HG03460 (cell line): ENCODE measurements around the gene SP7.
"Not testable (repeated sequence)": the region's sequence is repeated elsewhere in the genome, so short reads cannot be mapped to it uniquely, and the experiment has no call there.

ENCODE experiments used
- ATAC-seq: cut with Tn5 transposase; IDR thresholded peaks from one replicate; pipeline ENCODE4 v1.9.1; 2021; ENCODE audit not compliant: unreplicated experiment

SP7 gene

GRCh38 chr12:53324113-53324778, 11.9 kb downstream of the SP7 start:
- peak; percentile 44 for ATAC-seq

DNA sequence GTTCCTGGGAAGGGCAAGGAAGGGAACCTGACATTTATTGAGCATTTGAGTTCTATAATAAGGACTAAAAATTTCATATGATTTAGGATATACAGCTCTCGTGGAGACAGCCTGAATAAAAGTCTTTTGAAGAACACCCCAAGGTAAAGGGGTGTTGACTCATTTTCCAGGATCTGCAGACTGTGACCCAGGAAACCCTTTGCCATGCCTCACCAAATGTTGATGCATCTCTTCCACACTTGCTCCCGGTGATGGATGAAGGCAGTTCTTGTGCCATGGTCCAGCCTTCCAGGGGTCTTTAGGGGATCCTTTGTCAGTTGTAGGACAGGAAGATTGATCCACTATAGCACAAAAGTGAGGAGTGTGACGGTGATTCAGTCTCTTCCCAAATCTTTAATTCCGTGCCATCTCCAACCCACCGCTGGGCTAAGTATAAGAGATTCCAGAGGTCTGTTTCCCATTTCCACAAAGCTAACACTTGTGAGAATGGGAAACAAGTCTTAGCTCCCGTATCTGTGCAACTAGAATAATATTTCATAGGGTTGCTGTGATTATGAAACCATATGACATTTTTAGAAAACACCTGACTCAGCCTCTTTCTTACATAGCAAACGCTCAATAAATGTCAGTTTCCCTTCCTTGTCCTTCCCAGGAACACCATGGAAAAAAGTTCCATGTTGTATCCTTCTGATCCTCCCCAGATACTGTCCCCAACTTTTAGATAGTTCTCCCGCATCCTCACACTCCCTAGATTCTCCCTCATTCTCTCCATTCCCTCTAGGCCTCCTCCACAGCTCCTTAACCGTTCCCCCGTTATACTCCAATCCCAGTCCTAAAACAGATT, 15.6 kb downstream of the SP7 start:
- no peak for ATAC-seq

DNA sequence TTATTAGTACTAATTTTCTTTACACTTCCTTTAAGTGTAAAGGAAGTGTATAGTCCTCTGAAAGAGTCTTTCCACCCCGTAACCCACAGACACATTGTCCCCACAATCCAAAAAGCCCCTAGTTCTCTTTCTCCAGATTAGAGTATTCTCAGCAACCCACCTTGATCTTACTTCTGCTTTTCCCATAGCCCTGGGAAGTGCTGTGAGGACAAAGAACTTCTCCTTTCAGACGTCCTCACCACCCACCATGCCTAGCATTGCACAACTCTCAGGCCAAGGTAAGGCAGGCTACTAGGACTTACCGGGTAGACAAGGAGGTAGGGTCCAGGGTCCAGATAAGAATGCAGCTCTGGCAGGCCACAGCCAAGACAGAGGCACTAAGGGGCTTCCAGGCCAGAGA, 22.2 kb downstream of the SP7 start:
- ATAC-seq, result no peak

DNA sequence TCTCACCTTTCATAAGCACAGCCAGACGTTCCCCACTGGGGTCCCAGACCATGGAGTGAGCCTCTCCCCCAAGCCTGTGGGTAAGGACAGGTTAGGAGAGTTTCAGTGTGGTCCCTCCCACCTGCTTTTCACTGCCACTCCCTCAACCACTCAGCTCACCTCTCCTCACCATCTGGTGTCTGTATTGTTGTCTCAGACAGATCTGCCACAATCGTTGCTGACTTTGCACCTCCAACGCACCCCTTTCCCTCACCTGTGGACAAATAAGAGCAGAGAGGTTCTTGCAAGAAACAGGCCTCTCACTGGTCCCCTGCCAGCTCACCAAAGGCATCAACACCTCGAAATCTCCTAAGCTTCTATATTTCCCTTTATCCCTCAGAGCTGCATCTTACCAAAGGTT, 27.9 kb downstream of the SP7 start:
- ATAC-seq, result no peak

DNA sequence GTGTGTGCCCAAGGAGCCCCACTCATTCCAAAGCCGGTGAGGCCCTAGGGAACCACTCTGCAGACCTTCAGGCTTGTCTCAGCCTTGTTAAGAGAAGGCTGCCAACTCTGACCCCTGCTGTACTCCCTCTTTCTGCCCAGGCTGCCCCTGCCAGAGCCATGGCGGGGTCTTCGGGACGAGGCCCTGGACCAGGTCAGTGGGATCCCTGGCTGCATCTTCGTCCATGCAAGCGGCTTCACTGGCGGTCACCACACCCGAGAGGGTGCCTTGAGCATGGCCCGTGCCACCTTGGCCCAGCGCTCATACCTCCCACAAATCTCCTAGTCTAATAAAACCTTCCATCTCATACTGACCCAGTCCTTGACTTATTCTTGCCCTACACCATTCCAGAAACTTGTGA, 29.3 kb downstream of the SP7 start:
- ATAC-seq, result no peak

GRCh38 chr12:53302903-53303302, 33.3 kb downstream of the SP7 start:
- ATAC-seq, result no peak

GRCh38 chr12:53300187-53300586, 36.0 kb downstream of the SP7 start:
- ATAC-seq, result no peak

GRCh38 chr12:53299454-53300180, 36.5 kb downstream of the SP7 start, which contains the start of gene MYG1:
Gene MYG1 (plus strand): TSS chr12:53299695. CDS start chr12:53299738, 43 bp downstream.
- peak; percentile 65 for ATAC-seq

GRCh38 chr12:53299101-53299453, 37.1 kb downstream of the SP7 start:
- no peak for ATAC-seq

- no peak for ATAC-seq
These were observed 38.0 kb downstream of the SP7 start for GRCh38 chr12:53298164-53298563.

- ATAC-seq, result not testable (repeated sequence)
These were observed 39.0 kb downstream of the SP7 start for GRCh38 chr12:53297106-53297505.

- no peak for ATAC-seq
These were observed 40.3 kb downstream of the SP7 start for GRCh38 chr12:53295891-53296219.

DNA sequence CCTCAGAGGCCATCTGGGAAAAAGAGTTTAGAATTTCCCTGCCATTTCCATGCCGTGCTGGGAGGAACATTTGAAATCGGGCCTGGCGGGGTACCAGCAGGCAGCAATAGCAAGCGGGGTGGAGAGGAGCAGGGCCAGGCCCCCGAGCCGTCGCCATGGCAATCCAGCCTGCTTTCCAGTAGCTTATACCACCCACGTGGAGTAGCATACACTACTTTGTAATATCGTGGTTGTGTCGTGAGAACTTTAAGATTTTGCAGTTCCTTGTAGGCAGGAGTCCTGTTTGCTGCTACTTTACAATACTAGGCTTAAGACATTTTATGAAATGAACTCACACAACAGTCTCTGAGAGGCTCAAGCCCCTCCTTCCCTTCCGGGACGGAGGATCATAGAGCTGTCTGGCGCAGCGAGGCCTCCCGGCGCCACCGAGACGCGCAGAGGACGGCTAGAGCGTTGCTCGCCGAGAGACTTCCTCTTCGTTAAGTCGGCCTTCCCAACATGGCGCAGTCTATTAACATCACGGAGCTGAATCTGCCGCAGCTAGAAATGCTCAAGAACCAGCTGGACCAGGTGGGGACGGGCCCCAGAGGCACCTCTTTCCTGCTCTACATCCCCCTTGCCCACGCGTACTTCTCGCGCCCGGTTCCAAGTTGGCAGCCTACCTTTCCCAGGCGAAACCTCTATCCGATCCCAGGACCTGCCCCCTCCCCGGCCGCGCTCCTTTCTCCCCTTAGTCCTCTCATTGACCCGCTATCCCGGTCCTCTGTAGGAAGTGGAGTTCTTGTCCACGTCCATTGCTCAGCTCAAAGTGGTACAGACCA, 40.9 kb downstream of the SP7 start, which contains the start of gene PFDN5:
TSS of gene PFDN5 (plus strand) at position 473 of the 821 bp plus-strand sequence. CDS start at position 499, 26 bp downstream.
- ATAC-seq, result peak; percentile 83

GRCh38 chr12:53292426-53292825, 43.7 kb downstream of the SP7 start:
- no peak for ATAC-seq

GRCh38 chr12:53290661-53291060, 45.5 kb downstream of the SP7 start:
- no peak for ATAC-seq

GRCh38 chr12:53289891-53290290, 46.3 kb downstream of the SP7 start:
- no peak for ATAC-seq

DNA sequence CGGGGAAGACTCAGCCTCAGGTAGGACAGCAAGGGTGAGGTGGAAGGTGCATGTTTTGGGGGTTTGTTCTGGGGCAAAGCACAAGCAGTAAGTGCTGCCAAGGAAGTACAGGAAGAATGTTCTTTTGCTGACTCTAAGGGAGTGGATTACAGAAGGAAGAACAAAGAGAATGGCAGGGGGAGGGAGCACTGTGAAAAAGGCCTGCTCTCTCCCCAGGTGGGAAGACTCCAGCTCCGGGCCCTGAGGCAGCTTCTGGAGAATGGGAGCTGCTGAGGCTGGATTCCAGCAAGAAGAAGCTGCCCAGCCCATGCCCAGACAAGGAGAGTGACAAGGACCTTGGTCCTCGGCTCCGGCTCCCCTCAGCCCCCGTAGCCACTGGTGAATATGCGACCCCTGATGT, 47.8 kb downstream of the SP7 start:
- ATAC-seq, result no peak

GRCh38 chr12:53287741-53288216, 48.4 kb downstream of the SP7 start:
- ATAC-seq, result no peak

DNA sequence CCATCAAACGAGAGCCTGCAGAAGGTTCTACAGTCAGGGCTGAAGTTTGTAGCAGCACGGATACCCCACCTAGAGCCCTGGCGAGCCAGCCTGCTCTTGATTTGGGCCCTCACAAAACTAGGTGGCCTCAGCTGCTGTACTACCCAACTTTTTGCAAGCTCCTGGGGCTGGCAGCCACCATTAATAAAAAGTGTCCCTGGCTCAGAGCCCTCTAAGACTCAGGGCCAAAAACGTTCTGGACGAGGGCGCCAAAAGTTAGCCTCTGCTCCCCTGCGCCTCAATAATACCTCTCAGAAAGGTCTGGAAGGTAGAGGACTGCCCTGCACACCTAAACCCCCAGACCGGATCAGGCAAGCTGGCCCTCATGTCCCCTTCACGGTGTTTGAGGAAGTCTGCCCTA, 49.7 kb downstream of the SP7 start:
- no peak for ATAC-seq

DNA sequence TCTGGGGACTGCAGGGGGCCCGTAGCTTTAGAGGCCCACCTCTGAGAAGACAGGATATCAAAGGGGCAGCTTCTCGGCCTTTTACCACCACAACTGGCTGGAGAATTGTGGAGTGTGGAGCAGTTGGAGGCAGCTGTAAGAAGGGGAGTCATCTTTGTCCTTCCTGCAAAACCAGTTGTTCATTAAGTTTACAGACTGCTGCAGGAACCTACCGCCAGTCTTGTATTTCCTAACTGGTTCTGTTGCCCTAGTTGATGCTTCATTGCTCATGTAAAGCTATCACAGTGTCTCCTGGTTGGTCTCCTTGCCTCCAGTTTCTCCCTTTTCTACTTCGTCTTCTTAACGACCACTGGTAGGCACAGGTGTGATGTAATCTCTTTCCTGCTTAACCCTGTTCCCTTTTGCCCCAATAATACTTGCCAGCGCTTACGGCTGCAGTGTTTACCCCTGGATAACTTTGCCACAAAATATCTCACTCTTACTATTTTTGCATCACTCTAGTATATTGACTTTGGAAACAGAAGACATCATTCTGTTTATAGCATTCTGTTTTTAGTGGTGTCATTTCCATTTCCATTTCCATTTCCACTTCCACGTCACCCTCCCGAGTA, 56.2 kb downstream of the SP7 start:
- ATAC-seq, result no peak
